HL-60/S4 (cell line): ENCODE results near the gene MTARC1.

ENCODE experiments used
- in situ Hi-C: fragments of 300-500 bp; cut with MboI; formaldehyde crosslinking; loops from 2 replicates; pipeline ENCODE4 v1.14.3; 2022; ENCODE audit warnings: low sequenced_read_pairs

MTARC1 gene

DNA sequence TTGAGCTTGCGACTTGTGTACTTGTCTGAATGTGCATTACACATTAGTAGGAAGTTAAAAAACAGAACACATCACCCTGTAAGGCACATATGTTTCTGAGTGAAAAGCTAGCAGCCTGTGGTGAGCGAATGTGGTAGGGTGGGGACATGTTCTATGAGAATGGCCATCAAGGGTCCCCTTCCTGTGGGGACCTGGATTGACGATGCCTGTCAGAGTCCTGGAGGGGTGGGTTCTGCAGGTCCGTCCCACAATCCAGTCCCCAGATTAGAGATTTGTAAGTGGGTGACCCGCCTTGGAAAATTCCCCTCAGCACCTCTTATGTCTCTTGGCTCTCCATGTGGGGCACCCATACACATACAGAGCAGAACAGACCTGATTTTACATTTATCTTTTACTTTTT is 40.0 kb downstream of the MTARC1 start:
- in situ Hi-C loops = no loop called here

DNA sequence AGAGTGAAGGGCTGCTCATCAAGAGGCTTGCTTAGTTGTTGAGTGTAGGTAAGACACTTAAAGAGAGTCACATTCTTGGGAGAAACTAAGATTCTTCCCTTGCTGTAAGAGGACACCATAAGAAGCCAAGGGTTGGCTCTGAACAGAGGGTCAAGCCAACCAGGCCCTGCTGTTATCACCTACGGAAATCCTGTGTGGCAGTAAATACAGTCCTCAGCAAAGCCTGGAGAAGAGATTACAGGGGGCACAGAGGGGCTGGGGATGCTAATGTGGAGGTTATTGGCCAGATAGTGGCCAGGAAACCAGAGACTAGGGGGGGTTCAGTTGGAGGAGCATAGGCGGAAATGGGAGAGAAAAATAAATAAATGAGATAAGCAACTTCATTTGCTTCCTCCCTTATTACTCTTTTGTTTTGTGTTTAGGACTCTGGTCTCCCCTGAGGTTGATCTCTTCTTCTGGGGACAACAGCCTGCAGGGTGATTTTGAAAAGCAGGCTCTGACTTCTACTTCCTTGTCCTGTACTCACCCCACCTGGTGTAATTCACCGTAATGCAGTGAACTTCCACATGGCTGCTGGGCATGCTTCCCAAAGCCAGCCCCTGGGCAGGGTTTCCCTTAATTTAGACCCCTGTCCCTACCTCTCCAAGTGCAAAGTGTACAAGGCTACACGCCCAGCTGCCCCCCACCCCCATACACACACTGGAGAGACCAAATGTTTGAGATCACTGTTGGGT is 40.9 kb downstream of the MTARC1 start:
- in situ Hi-C loops = no loop called here

DNA sequence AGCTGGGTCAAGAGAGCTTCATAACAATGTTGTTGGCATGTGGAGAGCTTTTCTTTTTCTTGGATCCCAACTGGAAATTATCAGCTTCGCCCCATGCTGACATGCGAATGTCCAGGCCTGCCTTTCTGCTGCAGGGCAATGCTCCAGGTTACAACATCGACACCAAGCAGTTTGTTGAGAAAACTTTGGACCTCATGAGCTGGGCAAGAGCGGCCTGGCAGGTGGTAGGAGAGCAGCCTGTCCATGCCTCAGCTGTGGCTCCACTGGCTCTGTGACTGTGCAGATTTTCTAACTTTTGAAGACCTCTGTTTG is 41.4 kb downstream of the MTARC1 start:
- in situ Hi-C loops = no loop called here

DNA sequence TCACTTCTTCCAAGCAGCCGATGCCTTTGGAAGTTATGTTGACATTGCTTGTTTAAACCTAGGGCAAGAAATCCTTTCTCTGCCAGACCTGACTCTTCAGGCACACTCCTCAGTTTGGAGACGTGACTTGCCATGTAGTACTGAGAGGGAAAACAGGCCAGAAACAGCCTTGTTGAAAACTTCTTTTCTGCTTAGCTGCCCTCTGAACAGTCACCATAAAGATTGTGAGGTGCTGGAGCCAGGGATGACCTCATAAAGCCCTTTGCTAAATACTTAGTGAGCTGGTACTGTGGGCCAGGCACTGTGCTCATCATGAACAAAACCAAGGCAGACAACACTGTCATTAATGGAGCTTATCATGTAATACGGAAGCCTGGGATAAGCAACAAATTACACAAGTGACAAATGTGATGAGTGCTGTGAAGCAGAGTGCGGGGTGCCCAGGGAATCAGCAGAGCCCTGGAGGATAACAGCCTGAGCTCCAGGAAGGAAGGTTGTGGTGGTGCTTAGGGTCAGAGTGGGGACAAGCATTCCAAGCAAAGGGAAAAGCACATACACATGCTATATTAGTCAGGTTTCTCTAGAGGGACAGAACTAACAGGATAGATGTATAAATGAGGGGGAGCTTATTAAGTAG is 42.4 kb downstream of the MTARC1 start:
- in situ Hi-C loops = no loop called here

DNA sequence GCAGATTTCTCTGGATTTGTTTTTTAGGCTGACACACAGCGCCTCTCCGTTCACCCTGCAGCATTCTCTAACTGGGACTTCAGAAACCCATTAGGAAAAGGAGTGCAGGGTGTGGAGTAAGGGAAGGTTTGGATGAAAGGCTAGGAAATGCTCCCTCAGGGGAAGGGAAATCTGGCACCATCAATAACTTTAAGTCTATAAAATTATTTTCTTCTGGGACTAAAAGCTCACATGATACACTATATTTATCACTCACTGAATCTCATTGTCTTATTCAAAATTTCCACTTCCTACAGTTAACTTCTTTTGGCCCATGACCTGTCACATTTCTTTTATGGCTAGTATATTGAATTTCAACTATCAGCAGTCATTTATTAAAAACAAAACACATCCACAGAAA is 46.7 kb downstream of the MTARC1 start:
- in situ Hi-C loops = no loop called here

DNA sequence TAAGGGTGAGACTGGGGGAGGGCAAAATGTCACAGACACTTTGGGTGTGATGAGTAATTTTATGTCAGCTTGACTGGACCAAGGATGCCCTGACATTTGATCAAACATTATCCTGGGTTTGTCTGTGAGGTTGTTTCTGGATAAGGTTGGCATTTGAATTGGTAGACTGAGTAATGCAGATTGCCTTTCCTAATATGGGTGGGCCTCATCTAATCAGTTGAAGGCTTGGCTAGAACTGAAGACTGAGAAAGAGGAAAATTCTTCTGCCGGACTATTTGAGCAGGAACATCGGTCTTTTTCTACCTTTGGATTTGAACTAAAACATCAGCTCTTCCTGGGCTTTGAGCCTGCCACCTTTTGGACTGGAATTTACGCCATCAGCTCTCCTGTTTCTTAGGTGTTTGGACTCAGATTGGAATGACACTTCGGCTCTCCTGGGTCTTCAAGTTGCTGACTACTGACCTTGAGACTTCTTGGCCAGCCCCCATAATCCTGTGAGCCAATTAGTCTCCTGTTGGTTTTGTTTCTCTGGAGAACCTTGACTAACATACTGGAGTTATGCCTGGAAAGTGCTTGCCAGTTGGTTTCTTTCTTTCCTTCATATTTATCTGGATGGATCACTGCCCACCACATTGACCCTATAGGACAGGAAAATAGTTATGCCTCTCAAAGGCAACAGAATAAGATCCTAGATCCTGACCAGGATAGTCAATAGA is 47.6 kb downstream of the MTARC1 start:
- in situ Hi-C loops = no loop called here
